K562 (cell line): ENCODE data around the gene SPRING1. TPM values are rescaled to one million over a fixed set of nuclear protein-coding genes. Genes with fewer than 3 reads are reported as not detected.
A peak's percentile ranks its signal among the peaks of the same experiment; 100 is the strongest.

Experiments used
- ATAC-seq: fragments of 200-7000 bp; cut with Tn5 transposase; 3 replicates; pipeline ENCODE4 v1.9.1; 2020; ENCODE audit warnings: moderate library complexity
- BruUV-seq: library from RNA; stranded (reverse); fragments of 400-500 nt; replicated peaks from 2 replicates; lab custom pipeline; 2021; lab: Mats Ljungman, UMichigan
- CTCF ChIA-PET: fragments of 300-600 bp; formaldehyde crosslinking; extraction: SDS; loops from one replicate; lab custom pipeline; 2021; ENCODE audit warnings: low intra/inter-chr PET ratio; lab: Yijun Ruan, JAX
- POLR2A ChIA-PET: fragments of 300-600, 350-650 bp; sonication (Branson Sonifier 250); formaldehyde crosslinking; extraction: SDS; loops from one replicate; lab custom pipeline; 2021; ENCODE audit warnings: antibody characterized with exemption, inconsistent platforms; lab: Yijun Ruan, JAX
- DNase-seq, 4 experiments: peaks; one replicate each; pipeline versions ENCODE4 v3.0.0 to v3.0.0-alpha.2; 2011 to 2018; ENCODE audit warnings: low spot score in 3 of 4, mixed read lengths in 3 of 4; ENCODE audit errors: extremely low read depth in 1 of 4
- FAIRE-seq: peaks from 2 replicates; lab custom pipeline; 2011; peaks lifted over from hg19 to GRCh38; lab: Jason Lieb, UNC
- H2AFZ ChIP-seq: 2 replicates; pipeline ENCODE4 v1.6.0; 2011; ENCODE audit warnings: low read depth, low read length, control low read depth, inconsistent platforms
- H3K27ac ChIP-seq: fragments of 200-600 bp; 3 replicates; pipeline ENCODE4 v1.8.0; 2011; ENCODE audit warnings: low read depth, mild to moderate bottlenecking, control low read depth, inconsistent platforms, low read length, moderate library complexity, mixed read lengths; ENCODE audit errors: extremely low read depth
- H3K27me3 ChIP-seq, 2 experiments: fragments of 300-600 bp in 1 of 2; 2 replicates in 1 of 2; 3 replicates in 1 of 2; pipeline versions ENCODE4 v1.6.0 to v1.8.0; 2011; ENCODE audit warnings: inconsistent platforms in 2 of 2, low read length in 2 of 2, mild to moderate bottlenecking in 1 of 2, mixed read lengths in 1 of 2, moderate library complexity in 1 of 2; ENCODE audit not compliant: control insufficient read depth in 2 of 2, insufficient read depth in 2 of 2
- H3K36me3 ChIP-seq: fragments of 300-600 bp; 3 replicates; pipeline ENCODE4 v1.8.0; 2011; ENCODE audit warnings: mild to moderate bottlenecking, low read length, inconsistent platforms; ENCODE audit not compliant: control insufficient read depth, insufficient read depth
- H3K4me1 ChIP-seq, 2 experiments: fragments of 200-600 bp in 1 of 2; replicated peaks in 1 of 2; 2 replicates in 1 of 2; 3 replicates in 1 of 2; pipeline versions ENCODE4 v1.5.1 to v1.8.0; 2011; ENCODE audit warnings: inconsistent platforms in 2 of 2, low read length in 2 of 2, mild to moderate bottlenecking in 1 of 2, mixed read lengths in 1 of 2, moderate library complexity in 1 of 2; ENCODE audit not compliant: control insufficient read depth in 2 of 2, insufficient read depth in 2 of 2
- H3K4me2 ChIP-seq: 2 replicates; pipeline ENCODE4 v1.6.1; 2011; ENCODE audit warnings: low read length, control low read depth, inconsistent platforms, mixed read lengths; ENCODE audit not compliant: insufficient read depth
- H3K4me3 ChIP-seq: fragments of 200-600 bp; sonication (generic), shearing (Covaris generic); 2 replicates; pipeline ENCODE4 v1.5.1; 2016; ENCODE audit warnings: control low read depth, inconsistent platforms
- H3K79me2 ChIP-seq: fragments of 200-600 bp; 3 replicates; pipeline ENCODE4 v1.8.0; 2011; ENCODE audit warnings: low read length, inconsistent platforms; ENCODE audit not compliant: control insufficient read depth, insufficient read depth
- H3K9ac ChIP-seq, 2 experiments: 2 replicates each; pipeline versions ENCODE4 v1.6.0 to v1.6.1; 2011; ENCODE audit warnings: low read depth in 2 of 2, low read length in 2 of 2, control low read depth in 1 of 2, inconsistent platforms in 1 of 2, mild to moderate bottlenecking in 1 of 2, mixed read lengths in 1 of 2; ENCODE audit not compliant: insufficient read depth in 1 of 2
- H3K9me1 ChIP-seq: one replicate; pipeline ENCODE4 v1.6.0; 2011; ENCODE audit warnings: inconsistent platforms, mild to moderate bottlenecking, low read length, moderate library complexity; ENCODE audit not compliant: control insufficient read depth, insufficient read depth
- H3K9me3 ChIP-seq: replicated peaks from 2 replicates; pipeline ENCODE4 v1.5.1; 2011; ENCODE audit warnings: low read depth, low read length, inconsistent platforms; ENCODE audit not compliant: control insufficient read depth, insufficient read depth
- H4K20me1 ChIP-seq: replicated peaks from 2 replicates; pipeline ENCODE4 v1.6.1; 2011; ENCODE audit warnings: low read length, inconsistent platforms, mixed read lengths; ENCODE audit not compliant: control insufficient read depth, insufficient read depth
- CHD2 ChIP-seq: IDR thresholded peaks from 2 replicates; pipeline ENCODE4 v1.6.1; 2011; ENCODE audit warnings: low read depth, low read length
- CREBBP ChIP-seq: IDR thresholded peaks from one replicate; pipeline ENCODE4 v1.6.1; 2012; ENCODE audit warnings: low read depth, mild to moderate bottlenecking, control low read depth, inconsistent platforms, low read length
- ETS2 ChIP-seq: IDR thresholded peaks from 2 replicates; pipeline ENCODE4 v1.6.1; 2016; ENCODE audit warnings: borderline replicate concordance, missing genetic modification characterization, mild to moderate bottlenecking, moderate library complexity, missing compliant biosample characterization; ENCODE audit not compliant: poor library complexity, severe bottlenecking
- HDAC2 ChIP-seq: fragments of 450-650 bp; IDR thresholded peaks from 2 replicates; pipeline ENCODE4 v1.6.1; 2016; ENCODE audit warnings: mild to moderate bottlenecking
- HLTF ChIP-seq: fragments of 450-650 bp; IDR thresholded peaks from 2 replicates; pipeline ENCODE4 v1.6.1; 2016
- L3MBTL2 ChIP-seq: fragments of 450-650 bp; IDR thresholded peaks from 2 replicates; pipeline ENCODE4 v1.6.1; 2016; ENCODE audit warnings: mild to moderate bottlenecking, moderate library complexity
- NCOR1 ChIP-seq: fragments of 450-650 bp; IDR thresholded peaks from 2 replicates; pipeline ENCODE4 v1.6.1; 2016; ENCODE audit warnings: mild to moderate bottlenecking, moderate library complexity
- PURB ChIP-seq: sonication (generic); formaldehyde crosslinking; IDR thresholded peaks from 2 replicates; pipeline ENCODE4 v1.9.0; 2021; ENCODE audit warnings: low read depth, mild to moderate bottlenecking, missing genetic modification reagents
- RAD21 ChIP-seq, 2 experiments: fragments of 250-450 bp in 1 of 2; fragments of 450-650 bp in 1 of 2; sonication (Bioruptor Pico) in 1 of 2; formaldehyde crosslinking in 1 of 2; IDR thresholded peaks in 1 of 2; conservative IDR thresholded peaks in 1 of 2; 2 replicates each; pipeline versions ENCODE4 v1.4.0 to v1.8.0; 2020 to 2022; ENCODE audit warnings: mild to moderate bottlenecking in 2 of 2, moderate library complexity in 1 of 2
- TAF1 ChIP-seq: IDR thresholded peaks from 2 replicates; pipeline ENCODE4 v1.6.1; 2011; ENCODE audit warnings: mild to moderate bottlenecking, low read length, moderate library complexity; ENCODE audit not compliant: insufficient read depth, control insufficient read depth, severe bottlenecking; ENCODE audit errors: extremely low read depth
- TCF7 ChIP-seq: sonication (generic); IDR thresholded peaks from 2 replicates; pipeline ENCODE4 v1.6.1; 2016; ENCODE audit warnings: antibody characterized with exemption, borderline replicate concordance
- WGBS: fragments of 100-300 bp; shearing (Covaris generic); methylation state at CpG from one replicate; pipeline ENCODE4 v1.1.6; 2016; ENCODE audit warnings: low coverage, mixed read lengths; ENCODE audit not compliant: insufficient coverage; ENCODE audit errors: missing lambda C conversion rate; 5-methylcytosine and 5-hydroxymethylcytosine counted together
- in situ Hi-C: fragments of 300-500 bp; cut with MboI; formaldehyde crosslinking; loops from 4 replicates; pipeline ENCODE4 v1.15.0; 2018; ENCODE audit warnings: inconsistent platforms, mixed read lengths
- intact Hi-C: fragments of 100-400 bp; cut with micrococcal nuclease; formaldehyde crosslinking; loops from 2 replicates; pipeline ENCODE4 v1.14.2; 2022
- polyA plus RNA-seq, 8 experiments: library from polyadenylated mRNA; depleted of rRNA in 4 of 8; stranded (reverse) in 5 of 8; unstranded in 3 of 8; fragments of >200 nt; fragmentation: Nextera tagmentation in 2 of 8; fragmentation: Illumina TruSeq in 1 of 8; extraction: Ambion mirVana in 2 of 8; extraction: Trizol in 1 of 8; gene quantifications; 2 replicates each; pipeline versions ENCODE4 v1.2.1 to v1.2.3, GENCODE V29; 2011 to 2014; ENCODE audit warnings: inconsistent platforms in 1 of 8, missing spikeins in 1 of 8
- total RNA-seq, 7 experiments: library from RNA; depleted of rRNA in 6 of 7; stranded (reverse); fragments of >200 nt in 6 of 7; fragmentation: Illumina TruSeq in 2 of 7; extraction: Trizol in 2 of 7; gene quantifications; 2 replicates each; pipeline versions ENCODE4 v1.2.1 to v1.2.3, GENCODE V29; 2011 to 2021; ENCODE audit warnings: low replicate concordance in 1 of 7
- TF ChIP-seq, protein P1 (sequence below), 3 experiments: IDR thresholded peaks in 2 of 3; conservative IDR thresholded peaks in 1 of 3; 2 replicates each; pipeline ENCODE4 v1.5.1; 2011 to 2012; ENCODE audit warnings: low read length in 3 of 3, mild to moderate bottlenecking in 3 of 3, control low read depth in 2 of 3, improper control_type of control experiment in 1 of 3, inconsistent platforms in 1 of 3, low read depth in 1 of 3, mixed read lengths in 1 of 3, moderate library complexity in 1 of 3; ENCODE audit not compliant: insufficient read depth in 2 of 3

The SPRING1 gene
- total and polyA plus RNA-seq, 9 of the 15 experiments (the other 6 are each of a cell fraction or from before 2014, with no cell fraction given), result 1.1 to 20.0 (median 8.0) TPM

DNA sequence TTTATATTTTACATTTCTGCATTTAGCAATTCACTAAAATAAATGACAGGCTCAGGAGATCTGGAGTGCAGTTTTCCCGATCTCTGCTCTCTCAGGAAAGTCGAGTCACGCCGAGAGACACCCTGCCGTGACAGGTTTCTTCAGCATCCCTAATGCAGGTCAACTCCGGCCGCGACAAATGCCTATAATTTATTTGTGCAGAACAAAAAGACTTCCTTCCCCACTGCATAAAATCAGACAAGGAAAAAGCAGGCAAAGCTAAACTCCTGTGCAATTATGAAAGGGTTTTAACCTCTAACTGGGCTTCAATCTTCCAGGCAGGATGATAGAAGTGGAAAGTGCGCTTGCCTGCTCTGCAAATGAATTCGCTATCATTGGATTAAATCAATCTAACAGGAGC is 28.1 kb downstream of the SPRING1 start:
- DNase-seq, result no peak
- no peaks in the 10 kb centered on the region; a peak in 1 of 5 replicates for H3K4me1 ChIP-seq
- no peak overlapping the region for H2AFZ ChIP-seq
- no TSS peak for BruUV-seq
- no peaks in the 10 kb centered on the region for H3K9me3 ChIP-seq
- TF ChIP-seq HLTF, result no peak
- TF ChIP-seq CHD2, result no peak
- TF ChIP-seq CREBBP, result no peak
- no peak overlapping the region for H3K4me3 ChIP-seq
- ChIA-PET POLR2A (interaction anchor here (0.9 to 1.3 kb wide), 2 partner anchors 16 to 21 kb away, joined by 3 read pairs; no protein-coding TSS in a partner anchor), CTCF (no interaction called here)
- H3K36me3 ChIP-seq, result no peaks in the 10 kb centered on the region
- WGBS, result 17% methylated on average over 10 of the region's 10 CpGs
- no peaks in the 10 kb centered on the region for H3K9me1 ChIP-seq
- H3K79me2 ChIP-seq, result no peaks in the 10 kb centered on the region
- in situ Hi-C loops, result loop anchor here (10.0 to 25.0 kb wide), 2 partner anchors 253 to 405 kb away; no protein-coding TSS in a partner anchor
- ATAC-seq, result no peak
- peaks cover 22% of the 10 kb centered on the region in 2 experiments; a peak in 4 of 5 replicates for H3K27me3 ChIP-seq
- intact Hi-C loops, result no loop called here
- no peak for FAIRE-seq
- no peak overlapping the region for H3K27ac ChIP-seq
- H3K9ac ChIP-seq, result no peak overlapping the region
- 0 out of 2 replicates have a peak, but pooled peaks cover 4% of the 10 kb centered on the region for H4K20me1 ChIP-seq
- H3K4me2 ChIP-seq, result no peak overlapping the region

DNA sequence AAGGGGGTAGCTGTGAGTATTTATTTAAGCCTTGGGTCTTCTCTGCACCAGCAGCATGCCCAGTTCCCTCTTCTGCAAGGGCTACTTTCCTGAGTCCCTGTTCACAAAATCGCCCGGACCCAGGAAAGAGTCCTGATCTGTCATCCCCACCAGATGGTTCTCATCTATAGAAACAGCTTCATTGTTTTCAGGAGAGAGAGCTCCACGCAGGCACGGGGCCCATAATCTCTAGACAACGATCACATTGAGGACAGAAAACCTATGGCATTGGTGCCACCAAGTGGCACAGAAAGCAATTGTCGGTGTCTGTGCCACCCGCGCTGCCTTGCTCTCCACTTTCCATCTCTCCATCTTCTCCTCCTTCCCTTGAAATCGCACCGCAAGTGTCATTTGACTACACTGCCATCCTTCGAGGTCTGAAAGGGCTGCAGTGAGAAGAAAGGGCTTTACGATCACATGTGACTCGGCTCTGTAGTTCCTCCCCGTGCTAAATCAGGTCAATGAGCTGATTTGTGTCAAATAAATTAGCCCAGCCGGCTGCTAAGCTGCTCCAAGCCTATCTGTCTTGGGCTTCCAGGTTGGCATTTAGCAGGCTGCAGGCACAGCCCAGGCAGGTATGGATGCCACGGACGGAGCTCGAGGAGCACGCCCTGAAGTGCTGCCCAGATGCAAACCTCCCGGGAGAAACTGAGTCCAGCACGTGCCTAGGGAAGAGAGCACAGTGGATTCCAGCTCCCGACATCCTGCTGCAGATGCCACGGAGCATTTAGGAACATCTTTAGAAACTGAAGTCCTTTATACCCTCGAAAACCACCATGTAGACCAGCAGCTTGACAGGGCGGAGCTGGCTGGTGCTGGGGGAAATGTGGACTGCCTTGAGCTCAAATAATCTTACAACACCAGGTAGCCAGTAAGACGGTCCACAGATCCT is 28.8 kb downstream of the SPRING1 start:
- Histone ChIP-seq H3K9me1 (no peaks in the 10 kb centered on the region), H3K79me2 (no peaks in the 10 kb centered on the region), H3K9ac (no peak overlapping the region), H2AFZ (no peak overlapping the region), H3K36me3 (no peaks in the 10 kb centered on the region), H3K4me3 (no peak overlapping the region), H3K9me3 (no peaks in the 10 kb centered on the region), H3K4me1 (no peaks in the 10 kb centered on the region; a peak in 1 of 5 replicates), H3K4me2 (no peak overlapping the region), H3K27ac (no peak overlapping the region), H3K27me3 (peaks cover 22% of the 10 kb centered on the region in 2 experiments; a peak in 4 of 5 replicates), H4K20me1 (0 out of 2 replicates have a peak, but pooled peaks cover 4% of the 10 kb centered on the region)
- ATAC-seq (no peak; the same call in 1 of the 3 replicates), FAIRE-seq (peak; percentile 51), DNase-seq (no peak)
- intact Hi-C loops, result no loop called here
- ChIA-PET CTCF (no interaction called here), POLR2A (interaction anchor here (0.5 to 1.3 kb wide), 6 partner anchors 11 to 1507 kb away, joined by 3 read pairs; no protein-coding TSS in a partner anchor)
- WGBS, result 3% methylated on average over 26 of the region's 26 CpGs
- in situ Hi-C loops, result loop anchor here (10.0 to 25.0 kb wide), 2 partner anchors 253 to 406 kb away; no protein-coding TSS in a partner anchor
- no TSS peak for BruUV-seq
- TF ChIP-seq NCOR1 (no peak), RAD21 (CRISPR knock-in tag; conservative IDR thresholded peaks at IDR 0.05 in 1 of 2, IDR thresholded peaks at IDR 0.05 in 1 of 2) (peak in 1 of 2 experiments; percentile 39; a peak in 1 of 4 replicates), ETS2 (tag) (no peak), L3MBTL2 (peak; percentile 24; the same call in 1 of the 2 replicates), TAF1 (no peak), TCF7 (no peak), PURB (no peak), HDAC2 (no peak)
- TF ChIP-seq, protein P1, sequence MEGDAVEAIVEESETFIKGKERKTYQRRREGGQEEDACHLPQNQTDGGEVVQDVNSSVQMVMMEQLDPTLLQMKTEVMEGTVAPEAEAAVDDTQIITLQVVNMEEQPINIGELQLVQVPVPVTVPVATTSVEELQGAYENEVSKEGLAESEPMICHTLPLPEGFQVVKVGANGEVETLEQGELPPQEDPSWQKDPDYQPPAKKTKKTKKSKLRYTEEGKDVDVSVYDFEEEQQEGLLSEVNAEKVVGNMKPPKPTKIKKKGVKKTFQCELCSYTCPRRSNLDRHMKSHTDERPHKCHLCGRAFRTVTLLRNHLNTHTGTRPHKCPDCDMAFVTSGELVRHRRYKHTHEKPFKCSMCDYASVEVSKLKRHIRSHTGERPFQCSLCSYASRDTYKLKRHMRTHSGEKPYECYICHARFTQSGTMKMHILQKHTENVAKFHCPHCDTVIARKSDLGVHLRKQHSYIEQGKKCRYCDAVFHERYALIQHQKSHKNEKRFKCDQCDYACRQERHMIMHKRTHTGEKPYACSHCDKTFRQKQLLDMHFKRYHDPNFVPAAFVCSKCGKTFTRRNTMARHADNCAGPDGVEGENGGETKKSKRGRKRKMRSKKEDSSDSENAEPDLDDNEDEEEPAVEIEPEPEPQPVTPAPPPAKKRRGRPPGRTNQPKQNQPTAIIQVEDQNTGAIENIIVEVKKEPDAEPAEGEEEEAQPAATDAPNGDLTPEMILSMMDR (IDR thresholded peaks at IDR 0.05 in 2 of 3, conservative IDR thresholded peaks at IDR 0.05 in 1 of 3; ENCODE audit: insufficient read depth in 2 of 3, low read depth in 1 of 3, low read length in 3 of 3), result peak in 2 of 3 experiments; percentile 14 to 27; a peak in 1 of 6 replicates
